Globus pallidus (tissue), 1 donor: ENCODE results near the gene CD48.

Source experiments
- DNase-seq: peaks from one replicate; pipeline ENCODE4 v3.0.0-alpha.2; 2015; ENCODE audit warnings: low spot score

The CD48 gene

GRCh38 chr1:160631983-160632625 lies 79.5 kb downstream of the CD48 start:
- no peak for DNase-seq

- DNase-seq, result no peak
These were observed 80.8 kb downstream of the CD48 start for GRCh38 chr1:160630523-160631451.

GRCh38 chr1:160629286-160630210 lies 82.1 kb downstream of the CD48 start:
- DNase-seq, result peak; percentile 52

GRCh38 chr1:160628799-160629263 lies 82.8 kb downstream of the CD48 start:
- DNase-seq, result no peak
